NCI-H2196 treated with DMSO at 0.1 percent for 48 hours (cell line): ENCODE data around the gene TSHZ1.

ENCODE experiments used
- DNase-seq: peaks from one replicate; lab custom pipeline; 2025; ENCODE audit not compliant: unreplicated experiment; lab: John Stamatoyannopoulos, UW

Gene TSHZ1

DNA sequence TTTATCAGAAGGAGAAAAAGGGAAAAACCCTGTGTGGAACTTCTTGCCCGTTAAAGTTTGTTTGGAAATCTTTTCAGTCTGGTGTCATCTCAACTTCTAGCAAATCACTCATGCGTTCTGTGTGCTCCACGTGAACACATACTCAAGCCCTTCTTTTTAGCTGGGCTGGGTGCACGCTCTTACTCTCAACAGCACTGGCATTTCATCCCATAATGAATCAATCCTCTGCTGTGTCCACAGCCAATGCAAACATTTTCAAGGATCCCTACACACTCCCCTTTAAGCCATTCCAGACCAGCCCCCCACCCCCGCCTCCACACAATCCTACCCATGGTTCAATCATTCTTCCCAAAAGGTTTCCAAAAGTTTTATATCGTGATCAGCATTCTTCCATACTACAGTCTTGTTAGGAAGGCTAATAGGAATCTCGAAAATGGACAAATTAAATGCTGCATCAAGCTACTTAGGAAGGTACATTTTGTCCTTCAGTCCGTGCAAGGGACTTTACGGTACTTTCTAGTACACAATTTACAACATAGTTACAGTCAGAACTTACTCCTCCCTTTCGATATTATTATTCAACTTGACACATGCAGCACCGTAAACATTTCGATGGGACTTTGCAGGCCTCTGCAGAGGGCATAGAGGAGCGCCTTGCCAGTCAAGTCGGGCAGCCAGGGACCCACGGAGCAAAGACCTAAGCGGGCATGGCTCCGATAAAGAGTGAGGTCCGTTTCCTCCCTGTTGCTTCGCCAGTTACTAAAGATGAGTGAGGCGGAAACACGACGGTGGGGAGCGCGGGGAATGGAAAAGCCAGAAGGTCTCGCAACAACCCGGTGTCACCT is 3.1 kb upstream of the TSHZ1 start:
- no peak for DNase-seq

DNA sequence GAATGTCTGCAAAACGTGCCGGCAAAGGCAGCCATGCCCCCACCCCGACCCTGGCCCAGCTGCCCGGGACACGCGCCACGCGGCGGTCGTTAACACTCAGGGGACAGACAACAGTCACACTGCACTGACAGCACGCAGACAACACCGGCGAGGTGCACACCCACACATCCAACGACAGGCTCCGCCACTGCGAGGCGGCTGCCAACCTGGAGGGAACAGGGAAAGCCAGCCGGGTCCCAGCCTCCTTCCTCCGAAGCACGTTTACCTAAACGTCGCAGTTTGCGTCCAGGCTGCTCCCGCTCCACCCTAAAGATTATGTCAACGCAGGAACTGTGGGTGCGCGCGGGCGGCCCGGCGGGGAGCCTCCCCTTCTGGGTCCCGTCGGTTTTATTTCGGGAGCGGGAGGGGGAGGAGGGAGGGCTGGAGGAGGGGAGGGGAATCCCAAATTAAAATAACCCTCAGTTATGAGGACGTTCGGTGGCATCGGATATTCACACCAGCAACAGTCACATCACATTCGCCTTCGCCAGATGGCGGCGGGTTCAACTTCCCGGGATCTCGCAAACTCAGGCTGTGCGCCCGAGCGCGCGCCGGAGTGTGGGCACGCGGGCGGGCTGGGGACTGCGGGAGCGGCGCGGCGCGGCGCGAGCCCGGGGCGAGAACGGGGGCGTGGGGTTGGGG is 2.3 kb upstream of the TSHZ1 start:
- DNase-seq: no peak

DNA sequence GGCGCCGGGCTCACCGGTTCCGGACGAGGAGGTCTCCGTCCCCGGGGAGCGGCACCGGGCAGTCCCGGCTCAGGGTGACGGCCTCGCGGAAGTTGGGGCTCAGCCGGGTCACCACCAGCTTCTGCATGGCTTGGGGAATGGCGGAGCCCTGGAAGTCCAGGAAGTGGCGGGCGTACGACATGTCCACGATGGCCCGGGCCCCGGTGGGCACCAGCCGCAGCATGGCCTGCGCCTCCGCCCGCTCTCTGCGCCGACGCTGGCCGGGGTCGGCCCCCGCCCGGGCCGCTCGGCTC is 1.8 kb upstream of the TSHZ1 start:
- no peak for DNase-seq

DNA sequence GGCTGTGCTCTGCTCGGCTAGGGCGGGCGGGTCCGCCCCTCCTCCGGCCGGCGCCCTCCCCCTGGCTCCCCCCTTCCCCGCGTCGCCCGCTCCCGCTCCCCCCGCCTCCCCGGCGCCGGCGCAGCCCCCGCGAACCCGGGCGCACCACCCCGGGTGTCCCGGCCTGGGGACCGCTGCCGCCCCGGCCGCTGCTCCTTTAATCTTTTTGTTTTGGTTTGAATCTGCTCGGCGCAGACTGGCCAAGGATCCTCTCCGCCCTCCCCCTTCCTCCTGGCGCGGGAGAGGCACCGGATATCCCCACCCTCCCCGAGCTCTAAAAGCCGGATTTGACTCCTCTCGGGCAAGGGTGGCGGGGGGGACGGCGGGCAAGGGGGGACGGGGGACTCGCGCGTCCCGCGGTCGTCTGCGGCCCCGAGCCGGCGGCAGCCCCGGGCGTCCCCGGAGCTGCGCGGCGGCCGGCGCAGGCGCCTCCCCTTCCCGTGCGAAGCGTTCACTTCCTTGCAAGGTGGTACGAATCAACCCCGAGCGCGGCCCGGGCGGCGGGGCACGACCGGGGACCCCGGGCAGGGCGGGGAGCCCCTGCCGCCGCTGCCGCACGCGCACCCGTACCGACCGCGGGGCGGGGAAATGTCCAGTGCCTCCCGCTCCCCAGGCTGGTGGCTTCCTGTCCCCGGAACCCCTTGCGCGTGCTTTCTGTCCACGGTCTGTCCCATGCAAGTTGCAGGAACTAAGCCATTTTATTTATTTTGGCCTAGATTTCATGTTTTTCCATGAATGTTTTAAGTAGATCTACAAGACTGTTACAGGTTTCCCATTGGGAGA is 1.3 kb upstream of the TSHZ1 start, which contains the start of gene PTGR3:
PTGR3 (minus strand) TSS at position 11 of the 822 bp plus-strand sequence. CDS start 81 bp downstream, outside the sequence.
- peak; percentile 62 for DNase-seq

DNA sequence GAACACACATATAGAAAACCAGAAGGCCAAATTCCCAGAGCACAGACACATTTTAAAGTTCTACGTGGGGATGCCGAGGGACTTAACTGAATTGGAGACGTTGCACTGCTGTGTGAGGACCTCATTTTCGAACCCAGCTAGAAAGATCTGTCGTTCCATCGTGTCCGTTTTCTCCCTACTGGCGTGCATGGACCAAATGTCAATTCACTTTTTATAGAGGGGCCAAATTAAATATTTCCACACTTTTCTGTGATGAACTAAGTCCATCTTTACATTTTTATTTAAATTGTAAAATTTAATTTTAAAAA is 692 bp upstream of the TSHZ1 start:
- DNase-seq: no peak

DNA sequence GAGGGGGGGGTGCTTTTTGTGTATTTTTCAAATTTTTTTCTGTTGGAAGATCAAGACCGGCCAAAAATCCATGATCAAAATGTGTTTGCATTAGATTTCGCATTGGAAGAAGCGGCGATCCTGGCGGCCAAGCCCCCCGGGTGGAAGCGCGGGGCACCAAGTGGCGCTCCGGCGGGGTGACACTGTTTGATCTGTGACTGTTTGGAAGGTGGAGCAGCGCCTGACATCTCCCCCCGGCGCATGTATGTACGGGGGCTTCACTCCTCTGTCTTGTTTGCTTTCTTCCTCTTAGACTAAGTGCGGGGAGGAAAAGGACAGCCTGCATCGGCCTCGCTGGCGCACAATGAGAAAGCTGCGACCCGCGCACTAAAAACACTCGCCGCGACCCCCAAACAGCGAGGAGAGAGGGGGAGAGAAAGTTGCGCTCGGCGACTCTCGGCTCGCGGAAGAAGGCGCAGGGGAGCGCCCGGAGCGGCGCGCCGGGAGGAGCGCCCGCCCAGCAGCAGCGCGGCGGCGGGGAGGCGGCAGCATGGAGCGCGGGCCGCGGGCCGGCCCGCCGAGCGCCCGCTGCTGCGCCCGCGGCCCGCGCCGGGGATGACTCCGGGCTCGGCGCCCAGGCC is 515 bp downstream of the TSHZ1 start:
- DNase-seq: no peak

- no peak for DNase-seq
These were observed 992 bp downstream of the TSHZ1 start for GRCh38 chr18:75211626-75211952.

GRCh38 chr18:75211953-75212750 is 1.6 kb downstream of the TSHZ1 start:
- no peak for DNase-seq

GRCh38 chr18:75212751-75213090 is 2.1 kb downstream of the TSHZ1 start:
- no peak for DNase-seq

DNA sequence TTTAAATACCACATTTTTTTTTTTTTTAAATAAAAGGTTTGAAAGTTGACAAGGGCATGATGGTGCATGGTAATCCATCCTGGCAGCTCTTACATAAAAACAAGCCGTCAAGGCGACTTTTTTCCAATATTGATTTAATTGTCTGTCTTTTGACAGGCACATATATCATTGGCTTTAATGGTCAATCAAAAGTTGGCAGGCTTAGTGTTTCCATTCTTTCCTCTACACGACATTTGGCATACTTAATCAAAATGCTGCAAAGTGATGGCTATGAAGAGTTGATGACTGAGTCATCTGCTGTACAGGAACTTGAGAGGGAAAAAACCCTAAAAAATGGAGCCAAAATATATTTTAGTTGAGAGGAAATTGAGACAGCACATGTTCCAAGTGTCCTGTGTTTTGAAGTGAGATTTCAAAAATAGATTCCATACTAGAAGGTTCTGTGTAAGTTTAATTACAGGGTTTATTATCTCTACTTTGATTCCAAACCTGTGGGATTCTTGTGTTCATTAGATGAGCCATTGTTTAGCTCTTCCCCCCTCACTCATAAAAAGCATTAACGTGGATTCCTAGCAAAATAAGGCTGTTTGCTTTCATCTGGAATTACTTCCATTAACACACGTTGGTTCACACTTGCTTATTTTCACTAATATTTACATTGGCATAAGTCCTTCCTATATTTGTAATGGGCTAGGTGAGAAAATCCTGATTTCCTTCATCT is 3.2 kb downstream of the TSHZ1 start:
- DNase-seq: no peak

DNA sequence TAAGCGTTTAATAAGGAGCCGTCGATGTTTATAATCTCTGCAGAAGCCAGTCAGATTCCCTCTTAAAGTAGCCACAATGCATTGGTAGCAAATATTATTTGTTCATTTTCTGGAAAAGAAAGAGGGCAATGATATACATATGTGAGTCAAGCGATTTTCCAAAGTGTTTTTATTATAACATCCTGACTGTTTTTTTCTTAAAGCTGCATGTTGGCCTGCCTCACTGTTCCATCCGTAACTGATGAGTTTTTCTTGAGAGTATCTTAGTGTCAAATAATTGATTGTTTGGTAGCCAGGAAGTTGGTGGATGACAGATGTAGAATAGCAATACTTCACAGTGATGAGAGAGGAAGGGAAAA is 3.7 kb downstream of the TSHZ1 start:
- no peak for DNase-seq

DNA sequence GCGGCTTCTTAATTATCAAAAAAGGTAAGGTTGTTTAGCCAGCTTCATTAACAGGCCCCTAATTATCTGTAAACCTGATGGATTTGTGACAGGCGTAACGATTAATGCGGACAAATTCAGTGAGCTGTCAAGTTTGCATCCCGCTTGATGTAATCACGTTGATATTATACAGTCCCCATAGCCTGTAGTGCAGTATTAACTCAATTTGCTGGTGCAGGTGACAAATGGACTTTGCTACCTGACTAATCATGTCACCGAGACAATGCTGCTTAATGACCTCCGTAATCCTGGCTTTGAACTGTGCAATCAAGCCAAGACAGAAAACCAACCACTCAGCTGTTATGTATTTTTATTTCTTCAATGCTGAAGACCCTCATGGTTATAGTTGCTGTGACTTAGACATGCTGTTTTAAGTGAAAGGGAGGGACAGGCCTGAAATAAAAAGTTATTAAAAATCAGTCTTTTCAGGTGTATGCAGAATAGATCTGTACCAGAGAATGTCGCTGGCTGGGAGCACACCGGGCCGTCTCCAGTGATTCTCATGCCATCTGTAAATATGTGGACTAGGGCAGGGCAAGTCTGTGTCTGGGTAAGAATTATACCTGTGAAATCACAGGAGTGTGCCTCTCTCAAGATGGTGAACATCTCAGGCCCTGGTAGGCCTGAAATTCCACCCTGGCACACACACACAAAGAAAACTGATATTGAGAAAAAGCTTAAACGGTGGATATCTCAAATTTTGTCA is 4.3 kb downstream of the TSHZ1 start:
- no peak for DNase-seq

DNA sequence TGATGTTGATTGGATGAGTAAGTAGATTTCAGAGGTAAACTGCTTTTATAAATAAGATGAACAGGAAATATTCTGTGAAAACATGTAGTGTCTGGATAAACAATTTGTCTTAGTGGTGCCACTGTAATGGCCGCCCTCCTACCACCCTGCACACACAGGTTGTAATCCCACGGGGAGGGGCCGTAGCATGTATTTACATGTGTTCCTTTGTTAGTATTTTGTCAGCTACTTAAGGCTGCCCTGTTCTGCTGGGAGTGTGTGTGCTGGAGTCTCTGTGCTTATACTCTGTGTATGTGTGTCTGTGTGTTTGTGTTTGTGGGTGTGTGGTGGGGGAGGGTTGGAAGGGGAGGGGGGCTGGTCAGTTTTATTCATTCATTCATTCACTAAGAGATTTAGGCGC is 5.1 kb downstream of the TSHZ1 start:
- no peak for DNase-seq

DNA sequence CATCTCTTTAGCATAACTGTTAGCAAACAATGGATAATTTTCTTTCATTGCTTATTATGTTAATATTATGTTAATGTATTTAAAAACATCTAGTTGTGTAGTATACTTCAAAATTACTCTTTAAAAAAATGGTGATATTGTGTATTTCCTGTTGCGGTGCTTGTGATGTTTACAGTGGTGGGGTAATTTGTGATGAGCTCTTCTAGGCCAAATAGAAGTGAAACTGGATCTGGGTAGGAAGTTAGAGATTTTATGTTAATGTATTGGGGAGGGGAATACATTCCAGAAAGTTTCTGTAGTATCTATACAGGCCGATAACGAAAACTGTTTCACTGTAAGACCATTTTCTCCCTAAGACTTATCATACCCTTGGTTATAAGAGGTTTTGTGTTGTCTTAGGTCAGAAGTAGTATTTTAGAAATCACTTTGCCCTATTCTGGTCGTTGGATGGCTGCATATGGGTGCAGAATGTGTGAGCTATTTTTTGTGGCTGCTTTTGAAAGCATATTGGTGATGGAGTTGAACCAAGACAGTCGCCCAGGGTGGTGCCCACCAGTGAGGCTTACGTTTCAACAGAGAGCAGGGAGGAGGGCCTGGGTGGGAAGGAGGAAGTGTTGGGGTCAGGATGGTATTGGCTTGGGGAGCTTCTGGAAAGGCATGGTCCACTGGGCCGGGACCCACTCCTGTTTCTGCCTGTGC is 5.8 kb downstream of the TSHZ1 start:
- DNase-seq: no peak

GRCh38 chr18:75216911-75217689 is 6.5 kb downstream of the TSHZ1 start:
- no peak for DNase-seq

DNA sequence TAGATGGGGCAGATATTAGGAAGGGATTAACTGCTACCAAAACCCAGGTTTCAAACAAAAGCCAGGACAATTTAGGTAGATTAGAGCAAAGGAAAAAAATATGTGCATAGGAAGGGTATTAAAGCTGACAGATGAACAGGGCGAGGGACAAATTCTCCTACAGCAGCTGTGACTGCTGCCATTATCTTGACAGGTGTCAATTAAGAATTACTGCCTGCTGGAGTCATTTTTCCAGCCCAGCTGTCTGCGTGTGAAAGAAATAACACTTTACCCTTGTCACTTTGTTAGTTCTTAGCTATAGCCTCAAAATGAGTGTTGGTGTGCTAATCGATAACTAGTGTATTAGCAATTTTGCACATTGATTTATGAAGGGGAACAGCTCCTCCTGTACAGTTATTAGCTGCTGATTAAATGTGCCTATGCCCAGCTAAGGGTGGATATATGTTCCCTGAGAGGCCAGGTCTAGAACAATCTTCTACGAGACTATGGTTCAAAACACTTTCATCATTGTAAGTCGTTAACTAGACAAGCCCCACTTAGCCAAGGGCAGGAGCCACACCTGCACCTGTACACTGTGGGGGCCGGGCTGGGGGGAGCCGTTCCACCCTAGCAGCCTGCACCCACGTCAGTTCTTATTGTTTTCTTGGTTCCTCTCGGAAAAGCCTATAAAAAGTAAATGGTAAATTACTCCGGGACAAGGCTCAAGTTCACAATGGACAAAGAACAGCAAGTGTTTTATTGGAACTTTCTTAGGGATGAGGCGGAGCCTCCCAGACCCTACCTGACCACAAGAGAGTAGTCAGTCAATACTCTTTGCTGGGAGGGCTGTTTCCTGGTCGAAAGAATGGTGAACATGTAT is 7.7 kb downstream of the TSHZ1 start:
- DNase-seq: no peak

- DNase-seq: no peak
These were observed 9.3 kb downstream of the TSHZ1 start for GRCh38 chr18:75219745-75220375.
